Measurements from ENCODE around the gene KCNT2.

Gene KCNT2

GRCh38 chr1:196637606-196638005 lies 29.4 kb upstream of the KCNT2 start:
- Histone ChIP-seq H3K4me3 (ENCODE audit: low read length) (no peak overlapping the region), H3K36me3 (ENCODE audit: insufficient read depth, low read length) (no peaks in the 10 kb centered on the region), H3K9ac (ENCODE audit: low read depth, low read length) (no peak overlapping the region), H3K27me3 (ENCODE audit: control insufficient read depth, insufficient read depth, low read length) (no peaks in the 10 kb centered on the region), H3K4me2 (ENCODE audit: low read length) (no peak overlapping the region), H3K9me3 (replicated peaks; ENCODE audit: low read length) (no peaks in the 10 kb centered on the region), H3K4me1 (ENCODE audit: control insufficient read depth, insufficient read depth, low read length) (no peaks in the 10 kb centered on the region)

- H3K4me2 ChIP-seq (ENCODE audit: low read length), result no peak overlapping the region
- no peaks in the 10 kb centered on the region for H3K4me1 ChIP-seq (ENCODE audit: control insufficient read depth, insufficient read depth, low read length)
- no peaks in the 10 kb centered on the region for H3K9me3 ChIP-seq (replicated peaks; ENCODE audit: low read length)
Measured at GRCh38 chr1:196628838-196629237, 20.6 kb upstream of the KCNT2 start.

GRCh38 chr1:196623079-196623478 lies 14.8 kb upstream of the KCNT2 start:
- H3K4me1 ChIP-seq (ENCODE audit: control insufficient read depth, insufficient read depth, low read length), result no peaks in the 10 kb centered on the region
- no peak overlapping the region for H3K9ac ChIP-seq (ENCODE audit: low read depth, low read length)
- no peaks in the 10 kb centered on the region for H3K36me3 ChIP-seq (ENCODE audit: insufficient read depth, low read length)
- H3K4me3 ChIP-seq (ENCODE audit: low read length), result no peak overlapping the region
- H3K4me2 ChIP-seq (ENCODE audit: low read length), result no peak overlapping the region
- H3K27me3 ChIP-seq (ENCODE audit: control insufficient read depth, insufficient read depth, low read length), result no peaks in the 10 kb centered on the region
- no peaks in the 10 kb centered on the region for H3K9me3 ChIP-seq (replicated peaks; ENCODE audit: low read length)

More at GRCh38 chr1:196628838-196629237, 20.6 kb upstream of the KCNT2 start:
- H3K4me3 ChIP-seq (ENCODE audit: low read length), result no peak overlapping the region
- no peaks in the 10 kb centered on the region for H3K27me3 ChIP-seq (ENCODE audit: control insufficient read depth, insufficient read depth, low read length)
- no peaks in the 10 kb centered on the region for H3K36me3 ChIP-seq (ENCODE audit: insufficient read depth, low read length)
- H3K9ac ChIP-seq (ENCODE audit: low read depth, low read length), result no peak overlapping the region

- no peak overlapping the region for H3K4me3 ChIP-seq (ENCODE audit: low read length)
- no peak overlapping the region for H3K4me2 ChIP-seq (ENCODE audit: low read length)
- H3K36me3 ChIP-seq (ENCODE audit: insufficient read depth, low read length), result no peaks in the 10 kb centered on the region
- no peaks in the 10 kb centered on the region for H3K27me3 ChIP-seq (ENCODE audit: control insufficient read depth, insufficient read depth, low read length)
- H3K4me1 ChIP-seq (ENCODE audit: control insufficient read depth, insufficient read depth, low read length), result no peaks in the 10 kb centered on the region
- no peak overlapping the region for H3K9ac ChIP-seq (ENCODE audit: low read depth, low read length)
- H3K9me3 ChIP-seq (replicated peaks; ENCODE audit: low read length), result no peaks in the 10 kb centered on the region
Measured at GRCh38 chr1:196619721-196620120, 11.5 kb upstream of the KCNT2 start.

- H3K9me3 ChIP-seq (replicated peaks; ENCODE audit: low read length), result no peaks in the 10 kb centered on the region
- no peak overlapping the region for H3K4me2 ChIP-seq (ENCODE audit: low read length)
- no peak overlapping the region for H3K4me3 ChIP-seq (ENCODE audit: low read length)
- H3K4me1 ChIP-seq (ENCODE audit: control insufficient read depth, insufficient read depth, low read length), result peaks cover 7% of the 10 kb centered on the region
- H3K27me3 ChIP-seq (ENCODE audit: control insufficient read depth, insufficient read depth, low read length), result no peaks in the 10 kb centered on the region
- no peak overlapping the region for H3K9ac ChIP-seq (ENCODE audit: low read depth, low read length)
- H3K36me3 ChIP-seq (ENCODE audit: insufficient read depth, low read length), result no peaks in the 10 kb centered on the region
Measured at GRCh38 chr1:196611873-196612272, 3.6 kb upstream of the KCNT2 start.

- peak overlapping the region; percentile 79 for H3K4me3 ChIP-seq (ENCODE audit: low read length)
- H3K36me3 ChIP-seq (ENCODE audit: insufficient read depth, low read length), result no peaks in the 10 kb centered on the region
- peak overlapping the region; percentile 96 for H3K4me2 ChIP-seq (ENCODE audit: low read length)
- H3K9me3 ChIP-seq (replicated peaks; ENCODE audit: low read length), result no peaks in the 10 kb centered on the region
- H3K9ac ChIP-seq (ENCODE audit: low read depth, low read length), result no peak overlapping the region
- H3K4me1 ChIP-seq (ENCODE audit: control insufficient read depth, insufficient read depth, low read length), result peaks cover 7% of the 10 kb centered on the region
- H3K27me3 ChIP-seq (ENCODE audit: control insufficient read depth, insufficient read depth, low read length), result no peaks in the 10 kb centered on the region
Measured at GRCh38 chr1:196609370-196609737, 1.1 kb upstream of the KCNT2 start.

- peak overlapping the region; percentile 79 for H3K4me3 ChIP-seq (ENCODE audit: low read length)
- H3K27me3 ChIP-seq (ENCODE audit: control insufficient read depth, insufficient read depth, low read length), result no peaks in the 10 kb centered on the region
- H3K4me2 ChIP-seq (ENCODE audit: low read length), result peak overlapping the region; percentile 96
- H3K9me3 ChIP-seq (replicated peaks; ENCODE audit: low read length), result no peaks in the 10 kb centered on the region
- no peaks in the 10 kb centered on the region for H3K36me3 ChIP-seq (ENCODE audit: insufficient read depth, low read length)
- H3K4me1 ChIP-seq (ENCODE audit: control insufficient read depth, insufficient read depth, low read length), result peaks cover 7% of the 10 kb centered on the region
- H3K9ac ChIP-seq (ENCODE audit: low read depth, low read length), result peak overlapping the region; percentile 74
Measured at GRCh38 chr1:196607981-196608380, 259 bp downstream of the KCNT2 start.

GRCh38 chr1:196603651-196604050 lies 4.6 kb downstream of the KCNT2 start:
- Histone ChIP-seq H3K9me3 (replicated peaks; ENCODE audit: low read length) (no peaks in the 10 kb centered on the region), H3K27me3 (ENCODE audit: control insufficient read depth, insufficient read depth, low read length) (no peaks in the 10 kb centered on the region), H3K36me3 (ENCODE audit: insufficient read depth, low read length) (no peaks in the 10 kb centered on the region), H3K4me3 (ENCODE audit: low read length) (no peak overlapping the region), H3K4me1 (ENCODE audit: control insufficient read depth, insufficient read depth, low read length) (peaks cover 2% of the 10 kb centered on the region), H3K4me2 (ENCODE audit: low read length) (no peak overlapping the region), H3K9ac (ENCODE audit: low read depth, low read length) (no peak overlapping the region)

GRCh38 chr1:196598942-196599748 lies 9.1 kb downstream of the KCNT2 start:
- H3K4me2 ChIP-seq (ENCODE audit: low read length), result no peak overlapping the region
- no peak overlapping the region for H3K9ac ChIP-seq (ENCODE audit: low read depth, low read length)
- H3K4me3 ChIP-seq (ENCODE audit: low read length), result no peak overlapping the region
- no peaks in the 10 kb centered on the region for H3K4me1 ChIP-seq (ENCODE audit: control insufficient read depth, insufficient read depth, low read length)
- H3K9me3 ChIP-seq (replicated peaks; ENCODE audit: low read length), result no peaks in the 10 kb centered on the region
- H3K36me3 ChIP-seq (ENCODE audit: insufficient read depth, low read length), result no peaks in the 10 kb centered on the region
- no peaks in the 10 kb centered on the region for H3K27me3 ChIP-seq (ENCODE audit: control insufficient read depth, insufficient read depth, low read length)

- Histone ChIP-seq H3K4me1 (ENCODE audit: control insufficient read depth, insufficient read depth, low read length) (no peaks in the 10 kb centered on the region), H3K9me3 (replicated peaks; ENCODE audit: low read length) (no peaks in the 10 kb centered on the region), H3K9ac (ENCODE audit: low read depth, low read length) (no peak overlapping the region), H3K36me3 (ENCODE audit: insufficient read depth, low read length) (no peaks in the 10 kb centered on the region), H3K4me3 (ENCODE audit: low read length) (no peak overlapping the region), H3K27me3 (ENCODE audit: control insufficient read depth, insufficient read depth, low read length) (no peaks in the 10 kb centered on the region), H3K4me2 (ENCODE audit: low read length) (no peak overlapping the region)
Measured at GRCh38 chr1:196594700-196595099, 13.5 kb downstream of the KCNT2 start.

GRCh38 chr1:196593955-196594354 lies 14.3 kb downstream of the KCNT2 start:
- Histone ChIP-seq H3K36me3 (ENCODE audit: insufficient read depth, low read length) (no peaks in the 10 kb centered on the region), H3K27me3 (ENCODE audit: control insufficient read depth, insufficient read depth, low read length) (no peaks in the 10 kb centered on the region), H3K4me2 (ENCODE audit: low read length) (no peak overlapping the region), H3K9ac (ENCODE audit: low read depth, low read length) (no peak overlapping the region), H3K9me3 (replicated peaks; ENCODE audit: low read length) (no peaks in the 10 kb centered on the region), H3K4me3 (ENCODE audit: low read length) (no peak overlapping the region), H3K4me1 (ENCODE audit: control insufficient read depth, insufficient read depth, low read length) (no peaks in the 10 kb centered on the region)

- H3K9ac ChIP-seq (ENCODE audit: low read depth, low read length), result no peak overlapping the region
- no peak overlapping the region for H3K4me2 ChIP-seq (ENCODE audit: low read length)
- no peaks in the 10 kb centered on the region for H3K4me1 ChIP-seq (ENCODE audit: control insufficient read depth, insufficient read depth, low read length)
- H3K9me3 ChIP-seq (replicated peaks; ENCODE audit: low read length), result no peaks in the 10 kb centered on the region
- H3K27me3 ChIP-seq (ENCODE audit: control insufficient read depth, insufficient read depth, low read length), result no peaks in the 10 kb centered on the region
- no peak overlapping the region for H3K4me3 ChIP-seq (ENCODE audit: low read length)
- no peaks in the 10 kb centered on the region for H3K36me3 ChIP-seq (ENCODE audit: insufficient read depth, low read length)
Measured at GRCh38 chr1:196590959-196591358, 17.3 kb downstream of the KCNT2 start.
